ENCODE measurements around the gene CLCN3. TPM values are rescaled to one million over a fixed set of nuclear protein-coding genes. Genes with fewer than 3 reads are reported as not detected.

CLCN3 gene
- total and polyA plus RNA-seq, 8 donors = 9.1 to 41.4 (median 30.8) TPM

GRCh38 chr4:169650227-169650936, 30.0 kb downstream of the CLCN3 start:
- Histone ChIP-seq H3K4me1 (peaks cover 23 to 43% (median 35%) of the 10 kb centered on the region in 3 donors), H3K4me3 (no peak overlapping the region), H3K27ac (peak overlapping the region; percentile 22 to 86 (median 66)), H3K9me3 (no peaks in the 10 kb centered on the region), H3K27me3 (no peaks in the 10 kb centered on the region), H3K36me3 (no peaks in the 10 kb centered on the region)
- 14% methylated on average over 3 of the region's 3 CpGs for whole genome bisulfite sequencing, 2 donors
- intact Hi-C loops (cut with DNase I) = no loop called here
- no peak for TF ChIP-seq CTCF (IDR thresholded peaks at IDR 0.05)
- ATAC-seq (peak; percentile 82 to 89 (median 87)), DNase-seq (no peak), FAIRE-seq (peak; percentile 39)

GRCh38 chr4:169652535-169652934, 32.2 kb downstream of the CLCN3 start:
- intact Hi-C loops (cut with DNase I) = no loop called here
- FAIRE-seq = no peak

GRCh38 chr4:169655401-169655800, 35.0 kb downstream of the CLCN3 start:
- no peak for TF ChIP-seq CTCF (IDR thresholded peaks at IDR 0.05)
- 96% methylated on average over 6 of the region's 6 CpGs for WGBS, 2 donors
- intact Hi-C loops (cut with DNase I) = no loop called here
- DNase-seq (no peak), FAIRE-seq (no peak), ATAC-seq (no peak)
- Histone ChIP-seq H3K4me3 (no peak overlapping the region), H3K36me3 (no peaks in the 10 kb centered on the region), H3K9me3 (no peaks in the 10 kb centered on the region), H3K4me1 (peaks cover 33 to 50% (median 35%) of the 10 kb centered on the region in 3 donors), H3K27me3 (no peaks in the 10 kb centered on the region), H3K27ac (no peak overlapping the region)

More at GRCh38 chr4:169652535-169652934, 32.2 kb downstream of the CLCN3 start:
- no peak for TF ChIP-seq CTCF (IDR thresholded peaks at IDR 0.05)
- Histone ChIP-seq H3K36me3 (no peaks in the 10 kb centered on the region), H3K27me3 (no peaks in the 10 kb centered on the region), H3K4me1 (peaks cover 25 to 37% (median 37%) of the 10 kb centered on the region in 3 donors), H3K27ac (peak overlapping the region in 1 of 4 donors; percentile 86), H3K9me3 (no peaks in the 10 kb centered on the region), H3K4me3 (no peak overlapping the region)
- no peak for DNase-seq
- ATAC-seq = no peak

DNA sequence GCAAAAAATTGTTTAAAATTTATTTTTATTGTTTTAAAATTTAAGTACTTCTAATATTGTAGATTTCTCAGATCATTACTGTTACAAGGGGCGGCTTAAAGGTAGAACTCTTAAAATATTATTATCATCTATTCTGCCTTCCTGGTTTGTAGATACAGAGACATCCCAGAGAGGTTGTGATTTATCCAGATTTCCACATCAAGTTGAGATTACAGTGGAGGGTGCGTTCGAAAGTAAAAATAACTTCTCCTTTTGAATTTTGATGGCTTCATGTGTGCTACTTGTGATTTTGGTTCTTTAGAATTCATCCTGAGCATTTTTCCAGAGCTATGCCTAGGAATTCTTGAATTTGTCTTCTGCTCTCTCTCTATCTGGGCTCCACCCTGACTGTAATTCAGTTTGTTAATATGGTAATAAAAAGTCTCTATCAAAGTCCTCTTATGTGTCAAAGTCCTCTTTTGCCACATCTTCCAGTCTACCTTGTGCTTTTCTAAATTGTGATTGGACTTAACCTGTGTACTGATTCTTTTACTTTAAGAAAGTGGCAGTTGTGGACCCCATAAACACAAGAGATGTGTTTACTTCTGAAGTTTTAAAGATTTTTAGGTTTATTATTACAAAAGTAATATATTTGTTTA, 37.2 kb downstream of the CLCN3 start:
- WGBS, 2 donors = 71 to 73% methylated on average over 3 of the region's 3 CpGs
- no peak for TF ChIP-seq CTCF (IDR thresholded peaks at IDR 0.05)
- intact Hi-C loops (cut with DNase I) = no loop called here
- no peaks in the 10 kb centered on the region for H3K9me3 ChIP-seq
- DNase-seq (no peak), ATAC-seq (no peak), FAIRE-seq (no peak)
- no peak overlapping the region for H3K4me3 ChIP-seq
- H3K27ac ChIP-seq = peak overlapping the region in 1 of 4 donors; percentile 82
- no peaks in the 10 kb centered on the region for H3K36me3 ChIP-seq
- peaks cover 25 to 45% (median 40%) of the 10 kb centered on the region in 3 donors for H3K4me1 ChIP-seq
- H3K27me3 ChIP-seq = no peaks in the 10 kb centered on the region

DNA sequence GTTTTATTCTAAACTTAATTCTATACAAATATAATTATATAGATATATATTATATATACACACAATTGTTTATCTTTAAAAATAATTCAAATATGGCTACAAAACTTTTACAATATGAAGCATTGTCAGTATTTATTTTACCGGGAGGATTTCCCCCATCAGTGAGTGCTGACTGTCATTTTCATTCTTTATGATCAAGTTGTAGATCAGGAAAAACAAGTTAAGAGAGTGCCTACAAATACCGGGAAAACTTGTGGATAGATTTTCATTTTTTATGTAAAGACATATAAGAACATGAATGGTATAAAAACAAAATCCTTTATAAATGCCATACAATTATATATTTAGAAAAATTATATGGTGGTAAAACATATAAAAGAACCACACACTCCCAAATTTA, 37.8 kb downstream of the CLCN3 start:
- TF ChIP-seq CTCF (IDR thresholded peaks at IDR 0.05) = no peak
- ATAC-seq = no peak
- DNase-seq = no peak
- Histone ChIP-seq H3K4me1 (peaks cover 27 to 51% (median 43%) of the 10 kb centered on the region in 3 donors), H3K9me3 (no peaks in the 10 kb centered on the region), H3K36me3 (no peaks in the 10 kb centered on the region), H3K4me3 (no peak overlapping the region), H3K27ac (peak overlapping the region in 2 of 4 donors; percentile 82 to 89), H3K27me3 (no peaks in the 10 kb centered on the region)
- intact Hi-C loops (cut with DNase I) = no loop called here
- peak; percentile 71 for FAIRE-seq
- 9 to 18% methylated on average over 2 of the region's 2 CpGs for WGBS, 2 donors
